ENCODE data around the gene XPNPEP3.

GRCh38 chr22:40876907-40877306 is 20.0 kb downstream of the XPNPEP3 start:
- TF ChIP-seq USF2 (IDR thresholded peaks at IDR 0.05; ENCODE audit: borderline replicate concordance, low read depth, low read length): no peak
- TF ChIP-seq RAD21 (IDR thresholded peaks at IDR 0.05; ENCODE audit: low read length): no peak
- no peak for TF ChIP-seq EZH2phosphoT487 (IDR thresholded peaks at IDR 0.05; ENCODE audit: borderline replicate concordance, low read depth)
- no peak for TF ChIP-seq GATA2 (CRISPR knock-in tag; IDR thresholded peaks at IDR 0.05)
- no peak for TF ChIP-seq CTCF (IDR thresholded peaks at IDR 0.05)
- TF ChIP-seq CHD2 (IDR thresholded peaks at IDR 0.05; ENCODE audit: low read length, partially characterized antibody): no peak
- no peak for TF ChIP-seq TAF1 (IDR thresholded peaks at IDR 0.05; ENCODE audit: borderline replicate concordance, low read depth, low read length)

Data from SK-N-SH (cell line).